Smooth muscle cell (in vitro differentiated cells): ENCODE data around the gene PDILT. TPM values are rescaled to one million over a fixed set of nuclear protein-coding genes. Genes with fewer than 3 reads are reported as not detected.

Source experiments
- DNase-seq: peaks from one replicate; lab custom pipeline; 2025; ENCODE audit not compliant: unreplicated experiment; lab: John Stamatoyannopoulos, UW
- H2AFZ ChIP-seq: fragments of 200-600 bp; sonication (generic); 2 replicates; pipeline ENCODE4 v1.6.0; 2016; ENCODE audit warnings: antibody characterized with exemption, low read depth, mild to moderate bottlenecking
- H3F3A ChIP-seq: fragments of 200-600 bp; sonication (generic); 2 replicates; pipeline ENCODE4 v1.6.0; 2017; ENCODE audit warnings: antibody characterized with exemption, low read depth
- H3K27ac ChIP-seq: fragments of 200-600 bp; sonication (generic); 2 replicates; pipeline ENCODE4 v1.5.1; 2016; ENCODE audit warnings: low read depth, mild to moderate bottlenecking
- H3K27me3 ChIP-seq: fragments of 200-600 bp; sonication (generic); 2 replicates; pipeline ENCODE4 v1.6.1; 2016; ENCODE audit warnings: low read depth, mild to moderate bottlenecking
- H3K36me3 ChIP-seq: fragments of 200-600 bp; sonication (generic); 2 replicates; pipeline ENCODE4 v1.5.1; 2016; ENCODE audit warnings: low read depth
- H3K4me1 ChIP-seq: fragments of 200-600 bp; sonication (generic); 2 replicates; pipeline ENCODE4 v1.5.1; 2016; ENCODE audit warnings: low read depth
- H3K4me2 ChIP-seq: fragments of 200-600 bp; sonication (generic); 2 replicates; pipeline ENCODE4 v1.6.0; 2016; ENCODE audit warnings: mild to moderate bottlenecking
- H3K4me3 ChIP-seq: fragments of 200-600 bp; sonication (generic); 2 replicates; pipeline ENCODE4 v1.5.1; 2016; ENCODE audit warnings: mild to moderate bottlenecking
- H3K79me2 ChIP-seq: fragments of 200-600 bp; sonication (generic); 2 replicates; pipeline ENCODE4 v1.6.0; 2016; ENCODE audit warnings: low read depth, mild to moderate bottlenecking
- H3K9ac ChIP-seq: fragments of 200-600 bp; sonication (generic); 2 replicates; pipeline ENCODE4 v1.6.0; 2016; ENCODE audit warnings: low read depth
- H3K9me3 ChIP-seq: fragments of 200-600 bp; sonication (generic); replicated peaks from 2 replicates; pipeline ENCODE4 v1.5.1; 2016; ENCODE audit warnings: low read depth
- H4K20me1 ChIP-seq: fragments of 200-600 bp; sonication (generic); 2 replicates; pipeline ENCODE4 v1.6.0; 2016; ENCODE audit warnings: low read depth
- WGBS: methylation state at CpG from one replicate; pipeline ENCODE4 v1.1.7; 2016; ENCODE audit warnings: low lambda C conversion rate; 5-methylcytosine and 5-hydroxymethylcytosine counted together
- polyA plus RNA-seq: library from polyadenylated mRNA; unstranded; fragments of >200 nt; fragmentation: Nextera tagmentation; extraction: Ambion mirVana; gene quantifications from 2 replicates; pipeline ENCODE4 v1.2.1, GENCODE V29; 2016
- total RNA-seq: library from RNA; depleted of rRNA; stranded (reverse); fragments of >200 nt; gene quantifications from 2 replicates; pipeline ENCODE4 v1.2.3, GENCODE V29; 2014
- TF ChIP-seq, protein P1 (sequence below): fragments of 200-600 bp; sonication (generic); IDR thresholded peaks from 2 replicates; pipeline ENCODE4 v1.5.1; 2017; ENCODE audit warnings: borderline replicate concordance, mild to moderate bottlenecking, antibody characterized with exemption; ENCODE audit not compliant: insufficient read depth, poor library complexity, severe bottlenecking

The PDILT gene
- total and polyA plus RNA-seq, 2 experiments from 2014 or later = not detected

GRCh38 chr16:20369452-20370054 lies 35.0 kb downstream of the PDILT start:
- Histone ChIP-seq H3F3A (no peaks in the 10 kb centered on the region), H2AFZ (no peak overlapping the region), H3K36me3 (no peaks in the 10 kb centered on the region), H3K9me3 (no peaks in the 10 kb centered on the region), H4K20me1 (no peaks in the 10 kb centered on the region), H3K79me2 (no peaks in the 10 kb centered on the region), H3K27ac (no peak overlapping the region), H3K4me1 (no peaks in the 10 kb centered on the region), H3K4me2 (no peak overlapping the region), H3K27me3 (no peaks in the 10 kb centered on the region), H3K4me3 (no peak overlapping the region), H3K9ac (no peak overlapping the region)
- TF ChIP-seq, protein P1, sequence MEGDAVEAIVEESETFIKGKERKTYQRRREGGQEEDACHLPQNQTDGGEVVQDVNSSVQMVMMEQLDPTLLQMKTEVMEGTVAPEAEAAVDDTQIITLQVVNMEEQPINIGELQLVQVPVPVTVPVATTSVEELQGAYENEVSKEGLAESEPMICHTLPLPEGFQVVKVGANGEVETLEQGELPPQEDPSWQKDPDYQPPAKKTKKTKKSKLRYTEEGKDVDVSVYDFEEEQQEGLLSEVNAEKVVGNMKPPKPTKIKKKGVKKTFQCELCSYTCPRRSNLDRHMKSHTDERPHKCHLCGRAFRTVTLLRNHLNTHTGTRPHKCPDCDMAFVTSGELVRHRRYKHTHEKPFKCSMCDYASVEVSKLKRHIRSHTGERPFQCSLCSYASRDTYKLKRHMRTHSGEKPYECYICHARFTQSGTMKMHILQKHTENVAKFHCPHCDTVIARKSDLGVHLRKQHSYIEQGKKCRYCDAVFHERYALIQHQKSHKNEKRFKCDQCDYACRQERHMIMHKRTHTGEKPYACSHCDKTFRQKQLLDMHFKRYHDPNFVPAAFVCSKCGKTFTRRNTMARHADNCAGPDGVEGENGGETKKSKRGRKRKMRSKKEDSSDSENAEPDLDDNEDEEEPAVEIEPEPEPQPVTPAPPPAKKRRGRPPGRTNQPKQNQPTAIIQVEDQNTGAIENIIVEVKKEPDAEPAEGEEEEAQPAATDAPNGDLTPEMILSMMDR = no peak
- DNase-seq = no peak
- WGBS = 87% methylated on average over 9 of the region's 9 CpGs

DNA sequence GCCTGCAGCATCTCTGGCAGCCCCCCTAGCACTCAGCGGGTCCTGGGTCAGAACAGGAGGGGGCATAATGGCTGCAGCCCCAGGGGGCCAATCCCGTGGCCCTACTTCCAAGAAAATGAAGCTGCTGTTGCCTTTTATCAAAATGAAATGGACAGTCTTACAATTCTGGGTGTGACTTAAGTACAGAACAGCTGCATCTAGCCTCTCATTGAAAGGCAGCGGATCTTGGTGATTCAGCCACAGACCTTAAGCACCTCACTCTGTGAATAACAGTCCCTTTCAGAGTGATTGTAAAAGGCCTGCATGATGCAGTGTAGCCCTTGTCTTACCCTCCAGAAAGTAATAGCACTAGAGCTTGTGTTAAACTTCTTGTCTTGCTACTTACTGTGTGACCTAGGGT lies 40.5 kb downstream of the PDILT start:
- H2AFZ ChIP-seq = no peak overlapping the region
- TF ChIP-seq, protein P1 = no peak
- no peaks in the 10 kb centered on the region for H3K4me1 ChIP-seq
- no peaks in the 10 kb centered on the region for H3K9me3 ChIP-seq
- no peaks in the 10 kb centered on the region for H3F3A ChIP-seq
- H3K27me3 ChIP-seq = peaks cover 3% of the 10 kb centered on the region
- no peak for DNase-seq
- H3K27ac ChIP-seq = no peak overlapping the region
- no peaks in the 10 kb centered on the region for H4K20me1 ChIP-seq
- no peak overlapping the region for H3K9ac ChIP-seq
- H3K79me2 ChIP-seq = no peaks in the 10 kb centered on the region
- WGBS = 81% methylated on average over 3 of the region's 3 CpGs
- no peaks in the 10 kb centered on the region for H3K36me3 ChIP-seq
- no peak overlapping the region for H3K4me2 ChIP-seq
- H3K4me3 ChIP-seq = no peak overlapping the region

- no peak for DNase-seq
- WGBS = 78% methylated on average over 2 of the region's 2 CpGs
- no peaks in the 10 kb centered on the region for H3K79me2 ChIP-seq
- H3K4me2 ChIP-seq = no peak overlapping the region
- H3K36me3 ChIP-seq = no peaks in the 10 kb centered on the region
- no peaks in the 10 kb centered on the region for H3K4me1 ChIP-seq
- H3K27me3 ChIP-seq = peaks cover 3% of the 10 kb centered on the region
- no peaks in the 10 kb centered on the region for H4K20me1 ChIP-seq
- no peaks in the 10 kb centered on the region for H3K9me3 ChIP-seq
- H2AFZ ChIP-seq = no peak overlapping the region
- H3K9ac ChIP-seq = no peak overlapping the region
- H3K4me3 ChIP-seq = no peak overlapping the region
- no peak overlapping the region for H3K27ac ChIP-seq
- TF ChIP-seq, protein P1 = no peak
- no peaks in the 10 kb centered on the region for H3F3A ChIP-seq
Measured at GRCh38 chr16:20363191-20363590, 41.3 kb downstream of the PDILT start.

- Histone ChIP-seq H3K4me1 (no peaks in the 10 kb centered on the region), H3K4me3 (no peak overlapping the region), H3F3A (no peaks in the 10 kb centered on the region), H3K9ac (no peak overlapping the region), H3K27ac (no peak overlapping the region), H3K27me3 (peaks cover 3% of the 10 kb centered on the region), H3K4me2 (no peak overlapping the region), H2AFZ (no peak overlapping the region), H3K9me3 (no peaks in the 10 kb centered on the region), H3K79me2 (no peaks in the 10 kb centered on the region), H4K20me1 (no peaks in the 10 kb centered on the region), H3K36me3 (no peaks in the 10 kb centered on the region)
- TF ChIP-seq, protein P1 = peak; percentile 19
- DNase-seq = no peak
- WGBS = 36% methylated on average over 2 of the region's 2 CpGs
Measured at GRCh38 chr16:20359997-20360396, 44.5 kb downstream of the PDILT start.
